Mesenchymal stem cell (in vitro differentiated cells and primary cell): Measurements from ENCODE around the gene CISD2. TPM values are rescaled to one million over a fixed set of nuclear protein-coding genes. Genes with fewer than 3 reads are reported as not detected.

ENCODE experiments used
- small RNA-seq: library from polyadenylated mRNA; stranded (forward); fragments of <200 nt; extraction: miRNeasy Mini kit (QIAGEN cat#:217004); gene quantifications from one replicate; pipeline ENCODE3, GENCODE V24; 2013; ENCODE audit warnings: low read depth

CISD2 gene

Small RNA genes within 50 kb of the gene (small RNA-seq; reads per million reads assigned to genes)
- gene RNU7-151P: not detected
